HCT116 (cell line): Measurements from ENCODE around the gene NTSR1. TPM values are rescaled to one million over a fixed set of nuclear protein-coding genes. Genes with fewer than 3 reads are reported as not detected.
A peak's percentile ranks its signal among the peaks of the same experiment; 100 is the strongest.

ENCODE experiments used
- ATAC-seq: fragments of 200-7000 bp; cut with Tn5 transposase; 2 replicates; pipeline ENCODE4 v1.9.1; 2020; ENCODE audit warnings: mild to moderate bottlenecking, moderate library complexity
- BruUV-seq: library from RNA; stranded (reverse); fragments of 400-500 nt; replicated peaks from 2 replicates; lab custom pipeline; 2021; lab: Mats Ljungman, UMichigan
- CTCF ChIA-PET: fragments of 300-600 bp; sonication (Branson Sonifier 250); formaldehyde crosslinking; loops from one replicate; lab custom pipeline; 2021; ENCODE audit warnings: antibody characterized with exemption; lab: Charles Lee
- POLR2A ChIA-PET: fragments of 300-600, 350-600 bp; sonication (Branson Sonifier 250); formaldehyde crosslinking; loops from one replicate; lab custom pipeline; 2021; ENCODE audit warnings: antibody characterized with exemption; lab: Charles Lee
- RAD21 ChIA-PET, 2 experiments: fragments of 300-600 bp; sonication (Branson Sonifier 250); formaldehyde crosslinking; loops; one replicate each; lab custom pipeline; 2023; ENCODE audit warnings: low total read pairs in 2 of 2; ENCODE audit not compliant: uncharacterized antibody in 2 of 2, unreplicated experiment in 2 of 2, low non-redundant PET in 1 of 2; lab: Charles Lee
- DNase-seq: peaks from one replicate; pipeline ENCODE4 v3.0.0-alpha.2; 2010; ENCODE audit warnings: low read depth, low spot score
- H2AFZ ChIP-seq: fragments of 200-600 bp; shearing (Covaris generic), sonication (generic); 2 replicates; pipeline ENCODE4 v1.6.1; 2017; ENCODE audit warnings: low read depth, mixed run types, mixed read lengths, antibody characterized with exemption, low read length; ENCODE audit not compliant: poor library complexity, severe bottlenecking
- H3K27ac ChIP-seq: 2 replicates; pipeline ENCODE4 v1.5.1; 2012; ENCODE audit warnings: low read depth, low read length
- H3K27me3 ChIP-seq: fragments of 200-600 bp; sonication (generic); 2 replicates; pipeline ENCODE4 v1.6.1; 2016; ENCODE audit warnings: mixed run types, low read length, mixed read lengths; ENCODE audit not compliant: insufficient read depth
- H3K36me3 ChIP-seq, 2 experiments: fragments of 200-500 bp in 1 of 2; fragments of 200-600 bp in 1 of 2; sonication (Bioruptor generic) in 1 of 2; sonication (generic) in 1 of 2; 2 replicates each; pipeline versions ENCODE4 v1.5.1 to v1.6.1; 2014 to 2016; ENCODE audit warnings: low read length in 2 of 2, inconsistent platforms in 1 of 2, mixed read lengths in 1 of 2, mixed run types in 1 of 2; ENCODE audit not compliant: insufficient read depth in 2 of 2, control insufficient read depth in 1 of 2
- H3K4me1 ChIP-seq, 2 experiments: fragments of 200-600 bp in 1 of 2; sonication (generic) in 1 of 2; 2 replicates each; pipeline versions ENCODE4 v1.5.1 to v1.6.1; 2012 to 2017; ENCODE audit warnings: low read length in 2 of 2, inconsistent platforms in 1 of 2, mild to moderate bottlenecking in 1 of 2, mixed read lengths in 1 of 2, mixed run types in 1 of 2, moderate library complexity in 1 of 2; ENCODE audit not compliant: insufficient read depth in 2 of 2, control insufficient read depth in 1 of 2
- H3K4me2 ChIP-seq: fragments of 200-600 bp; sonication (generic); 2 replicates; pipeline ENCODE4 v1.6.1; 2017; ENCODE audit warnings: mixed run types, low read length, mixed read lengths
- H3K4me3 ChIP-seq, 2 experiments: fragments of 200-600 bp in 1 of 2; sonication (generic) in 1 of 2; replicated peaks in 1 of 2; 2 replicates each; pipeline ENCODE4 v1.5.1; 2011 to 2016; ENCODE audit warnings: low read length in 2 of 2, control low read depth in 1 of 2, low read depth in 1 of 2, mild to moderate bottlenecking in 1 of 2, mixed read lengths in 1 of 2, mixed run types in 1 of 2
- H3K79me2 ChIP-seq: fragments of 200-600 bp; sonication (generic); 2 replicates; pipeline ENCODE4 v1.6.1; 2017; ENCODE audit warnings: mild to moderate bottlenecking, mixed run types, low read length, moderate library complexity, mixed read lengths; ENCODE audit not compliant: insufficient read depth
- H3K9ac ChIP-seq: fragments of 200-600 bp; sonication (generic); 2 replicates; pipeline ENCODE4 v1.6.1; 2016; ENCODE audit warnings: low read length, mixed read lengths
- H3K9me2 ChIP-seq: fragments of 200-600 bp; sonication (generic), shearing (Covaris generic); 2 replicates; pipeline ENCODE4 v1.6.1; 2017; ENCODE audit warnings: mixed run types, mild to moderate bottlenecking, moderate library complexity; ENCODE audit not compliant: insufficient read depth
- H3K9me3 ChIP-seq, 2 experiments: fragments of 200-500 bp in 1 of 2; fragments of 200-600 bp in 1 of 2; sonication (Bioruptor generic) in 1 of 2; sonication (generic) in 1 of 2; 2 replicates each; pipeline ENCODE4 v1.6.1; 2014 to 2017; ENCODE audit warnings: low read length in 2 of 2, mixed read lengths in 2 of 2, inconsistent platforms in 1 of 2, low read depth in 1 of 2, mild to moderate bottlenecking in 1 of 2, mixed run types in 1 of 2, moderate library complexity in 1 of 2; ENCODE audit not compliant: control insufficient read depth in 1 of 2, insufficient read depth in 1 of 2
- H4K20me1 ChIP-seq: fragments of 200-600 bp; sonication (generic), shearing (Covaris generic); 2 replicates; pipeline ENCODE4 v1.6.1; 2017; ENCODE audit warnings: mixed run types, mild to moderate bottlenecking, moderate library complexity; ENCODE audit not compliant: insufficient read depth
- CTCF ChIP-seq, 3 experiments: fragments of 200-600 bp in 1 of 3; sonication (generic) in 1 of 3; IDR thresholded peaks in 2 of 3; conservative IDR thresholded peaks in 1 of 3; 2 replicates each; pipeline ENCODE4 v1.5.1; 2012 to 2017; ENCODE audit warnings: low read depth in 2 of 3, low read length in 2 of 3, antibody characterized with exemption in 1 of 3, borderline replicate concordance in 1 of 3, control low read depth in 1 of 3, mild to moderate bottlenecking in 1 of 3, mixed read lengths in 1 of 3, mixed run types in 1 of 3, moderate library complexity in 1 of 3; ENCODE audit not compliant: insufficient read depth in 1 of 3
- POLR2AphosphoS5 ChIP-seq: IDR thresholded peaks from 2 replicates; pipeline ENCODE4 v1.6.1; 2011; ENCODE audit warnings: mild to moderate bottlenecking, low read depth, low read length, moderate library complexity
- intact Hi-C: fragments of 100-400 bp; cut with micrococcal nuclease; formaldehyde crosslinking; loops from 2 replicates; pipeline ENCODE4 v1.10.0; 2022
- total RNA-seq: library from RNA; stranded (reverse); gene quantifications from one replicate; pipeline ENCODE4 v1.2.1, GENCODE V29; 2021; ENCODE audit not compliant: unreplicated experiment

The NTSR1 gene
- total RNA-seq, 1 experiment from 2014 or later = 187 TPM

- CTCF ChIA-PET = no interaction called here
- no TSS peak for BruUV-seq
- POLR2A ChIA-PET = no interaction called here
Measured at GRCh38 chr20:62800314-62801259, 92.0 kb downstream of the NTSR1 start.

More at GRCh38 chr20:62800314-62801259, 92.0 kb downstream of the NTSR1 start:
- ATAC-seq (no peak), DNase-seq (no peak)
- intact Hi-C loops = loop anchor here (10.0 kb wide), 1 partner anchor 496 kb away; the partner anchor contains the start of gene ADRM1
- Histone ChIP-seq H3K36me3 (peaks cover 19 to 37% of the 10 kb centered on the region in 2 experiments; a peak in 3 of 4 replicates), H3K4me2 (no peak overlapping the region), H3K27ac (no peak overlapping the region), H3K9me2 (no peaks in the 10 kb centered on the region), H3K79me2 (peaks cover 34% of the 10 kb centered on the region), H2AFZ (no peak overlapping the region), H3K9me3 (no peaks in the 10 kb centered on the region), H3K4me3 (no peak overlapping the region), H4K20me1 (no peaks in the 10 kb centered on the region), H3K9ac (no peak overlapping the region), H3K27me3 (no peaks in the 10 kb centered on the region), H3K4me1 (peaks cover 13 to 31% of the 10 kb centered on the region in 2 experiments)
- RAD21 ChIA-PET = no interaction called here
- TF ChIP-seq POLR2AphosphoS5 (0 out of 2 replicates have a peak, but pooled peaks have one; percentile 5), CTCF (IDR thresholded peaks at IDR 0.05 in 2 of 3, conservative IDR thresholded peaks at IDR 0.05 in 1 of 3; ENCODE audit: borderline replicate concordance in 1 of 3, insufficient read depth in 1 of 3, low read depth in 2 of 3, low read length in 2 of 3) (no peak)
